Kidney (tissue), 14 donors: ENCODE results near the gene CFHR4. TPM values are rescaled to one million over a fixed set of nuclear protein-coding genes. Genes with fewer than 3 reads are reported as not detected.
"Not testable (repeated sequence)": the region's sequence is repeated elsewhere in the genome, so short reads cannot be mapped to it uniquely, and the experiment has no call there.

Experiments used
- DNase-seq, 5 donors: peaks; one replicate each; pipeline ENCODE4 v3.0.0-alpha.2; 2013 to 2020
- FAIRE-seq: peaks from 2 replicates; lab custom pipeline; 2012; peaks lifted over from hg19 to GRCh38; lab: Jason Lieb, UNC
- H3K27ac ChIP-seq, 2 donors: one replicate each; pipeline ENCODE4 v1.7.0; 2013; ENCODE audit warnings: low read depth in 2 of 2, low read length in 2 of 2, inconsistent platforms in 1 of 2
- H3K27me3 ChIP-seq: one replicate; pipeline ENCODE4 v1.7.1; 2013; ENCODE audit warnings: low read length, inconsistent platforms; ENCODE audit not compliant: control insufficient read depth, insufficient read depth
- H3K36me3 ChIP-seq, 3 donors: one replicate each; pipeline versions ENCODE4 v1.7.0 to v1.7.1; 2013; ENCODE audit warnings: low read length in 3 of 3, control low read depth in 1 of 3, inconsistent platforms in 1 of 3; ENCODE audit not compliant: insufficient read depth in 3 of 3, control insufficient read depth in 2 of 3
- H3K4me1 ChIP-seq, 3 donors: one replicate each; pipeline versions ENCODE4 v1.7.0 to v1.7.1; 2013; ENCODE audit warnings: low read length in 3 of 3, inconsistent platforms in 1 of 3, low read depth in 1 of 3; ENCODE audit not compliant: control insufficient read depth in 2 of 3, insufficient read depth in 2 of 3
- H3K4me3 ChIP-seq, 3 donors: one replicate each; pipeline versions ENCODE4 v1.7.0 to v1.8.1; 2013; ENCODE audit warnings: low read length in 3 of 3, control low read depth in 1 of 3, inconsistent platforms in 1 of 3
- H3K9ac ChIP-seq, 3 donors: one replicate each; pipeline versions ENCODE4 v1.7.0 to v1.7.1; 2013; ENCODE audit warnings: low read length in 3 of 3, control low read depth in 1 of 3, inconsistent platforms in 1 of 3
- H3K9me3 ChIP-seq, 3 donors: one replicate each; pipeline versions ENCODE4 v1.7.0 to v1.7.1; 2013; ENCODE audit warnings: low read length in 3 of 3, control low read depth in 1 of 3, inconsistent platforms in 1 of 3; ENCODE audit not compliant: control insufficient read depth in 2 of 3, insufficient read depth in 1 of 3
- CTCF ChIP-seq: IDR thresholded peaks from 3 replicates; pipeline ENCODE4 v1.5.1; 2012; ENCODE audit warnings: mild to moderate bottlenecking, moderate library complexity, borderline replicate concordance; ENCODE audit not compliant: insufficient read depth; ENCODE audit errors: extremely low read depth
- intact Hi-C: fragments of 100-400 bp; cut with DNase I; formaldehyde crosslinking; loops from one replicate; pipeline ENCODE4 v1.11.1; 2022
- polyA plus RNA-seq: library from polyadenylated mRNA; stranded (reverse); fragments of 350-450 nt; fragmentation: Illumina TruSeq; extraction: RNeasy Lipid Tissue Mini Kit (QIAGEN cat#74804); gene quantifications from one replicate; pipeline ENCODE4 v1.2.3, GENCODE V29; 2014; ENCODE audit warnings: low read depth, low replicate concordance; ENCODE audit not compliant: insufficient read depth
- total RNA-seq: library from RNA; stranded (reverse); fragmentation: NEBNext Ultra II Directional; extraction: Animal tissue kit (Norgen Biotek cat#: 25700); gene quantifications from one replicate; pipeline ENCODE4 v1.2.1, GENCODE V29; 2021
- donor health status: control.
- donor health status: control.
- donor health status: control.
- donor health status: control.
- donor health status: control.
- donor health status: DM: yes; HTN: yes; CAD: no.
- donor health status: Normal renal cell carcinoma (clear cell type).

Gene CFHR4
- total and polyA plus RNA-seq, 2 donors from 2014 or later = 0.35 TPM; not detected in 1

GRCh38 chr1:196933531-196934189, 45.8 kb downstream of the CFHR4 start:
- Histone ChIP-seq H3K36me3 (no peaks in the 10 kb centered on the region), H3K27ac (no peak overlapping the region), H3K27me3 (no peaks in the 10 kb centered on the region), H3K4me1 (no peaks in the 10 kb centered on the region), H3K9ac (no peak overlapping the region), H3K4me3 (no peak overlapping the region), H3K9me3 (no peaks in the 10 kb centered on the region)
- intact Hi-C loops = no loop called here
- FAIRE-seq (no peak), DNase-seq (peak in 1 of 5 donors; percentile 59)
- no peak for TF ChIP-seq CTCF

- intact Hi-C loops, H3K4me3 ChIP-seq, H3K27ac ChIP-seq, FAIRE-seq, H3K9ac ChIP-seq, H3K4me1 ChIP-seq, H3K36me3 ChIP-seq, H3K9me3 ChIP-seq, H3K27me3 ChIP-seq: not testable (repeated sequence)
- peak in 1 of 5 donors; percentile 23 for DNase-seq
Measured at GRCh38 chr1:196941474-196941873, 53.6 kb downstream of the CFHR4 start.

DNA sequence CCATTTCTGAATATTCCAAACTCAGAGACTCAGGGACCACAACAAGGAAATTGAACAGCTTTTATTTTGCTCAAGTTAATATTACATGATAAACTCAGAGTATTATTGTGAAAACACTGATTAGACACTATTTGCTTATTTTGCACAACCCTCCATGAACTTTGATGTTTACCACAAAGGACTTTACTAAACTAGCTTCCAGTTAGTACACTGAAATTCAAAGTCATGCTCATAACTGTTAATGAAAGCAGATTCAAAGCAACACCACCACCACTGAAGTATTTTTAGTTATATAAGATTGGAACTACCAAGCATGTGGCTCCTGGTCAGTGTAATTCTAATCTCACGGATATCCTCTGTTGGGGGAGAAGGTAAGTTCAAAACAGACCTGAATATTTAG, 55.7 kb downstream of the CFHR4 start, which contains the start of gene CFHR2:
CFHR2 (plus strand) TSS at position 171 of the 400 bp plus-strand sequence; CDS start at position 314, 143 bp downstream.
- H3K9ac ChIP-seq, H3K36me3 ChIP-seq, H3K27me3 ChIP-seq, DNase-seq, intact Hi-C loops, H3K27ac ChIP-seq, H3K4me3 ChIP-seq, FAIRE-seq, H3K9me3 ChIP-seq, H3K4me1 ChIP-seq: not testable (repeated sequence)

GRCh38 chr1:196951711-196952394, 64.0 kb downstream of the CFHR4 start:
- DNase-seq = no peak
- Histone ChIP-seq H3K36me3 (no peaks in the 10 kb centered on the region), H3K9me3 (no peaks in the 10 kb centered on the region), H3K4me3 (no peak overlapping the region), H3K27me3 (no peaks in the 10 kb centered on the region), H3K27ac (no peak overlapping the region), H3K9ac (no peak overlapping the region), H3K4me1 (no peaks in the 10 kb centered on the region)
- TF ChIP-seq CTCF = no peak
- intact Hi-C loops = no loop called here
- no peak for FAIRE-seq
